H1 (cell line): Measurements from ENCODE around the gene FRMPD1. TPM values are rescaled to one million over a fixed set of nuclear protein-coding genes. Genes with fewer than 3 reads are reported as not detected.

Experiments
- CTCF ChIA-PET: fragments of 300-600 bp; sonication (Branson Sonifier 250); formaldehyde crosslinking; loops from one replicate; lab custom pipeline; 2021; ENCODE audit not compliant: partially characterized antibody; lab: Charles Lee
- POLR2A ChIA-PET: fragments of 300-600 bp; sonication (Branson Sonifier 250); formaldehyde crosslinking; loops from one replicate; lab custom pipeline; 2021; ENCODE audit warnings: inconsistent platforms; ENCODE audit not compliant: partially characterized antibody; lab: Charles Lee
- DNase-seq, 2 experiments: peaks; one replicate each; pipeline versions ENCODE4 v3.0.0 to v3.0.0-alpha.2; 2010 to 2022; ENCODE audit warnings: low spot score in 2 of 2, low read depth in 1 of 2, mixed read lengths in 1 of 2
- FAIRE-seq: peaks from 2 replicates; lab custom pipeline; 2011; peaks lifted over from hg19 to GRCh38; lab: Jason Lieb, UNC
- H2AFZ ChIP-seq: 2 replicates; pipeline ENCODE4 v1.8.1; 2012; ENCODE audit warnings: low read length, inconsistent platforms
- H2AK5ac ChIP-seq: 2 replicates; pipeline ENCODE4 v1.6.1; 2013; ENCODE audit warnings: low read depth, low read length
- H2BK120ac ChIP-seq: replicated peaks from 2 replicates; pipeline ENCODE3; 2013; ENCODE audit warnings: low read depth, low read length, inconsistent platforms
- H2BK12ac ChIP-seq: 2 replicates; pipeline ENCODE4 v1.6.1; 2013; ENCODE audit warnings: low read depth, low read length
- H2BK15ac ChIP-seq: 2 replicates; pipeline ENCODE4 v1.6.1; 2013; ENCODE audit warnings: low read length
- H2BK20ac ChIP-seq: 2 replicates; pipeline ENCODE4 v1.6.1; 2013; ENCODE audit warnings: low read length
- H2BK5ac ChIP-seq: 2 replicates; pipeline ENCODE4 v1.6.1; 2013; ENCODE audit warnings: low read depth, low read length
- H3K14ac ChIP-seq: 2 replicates; pipeline ENCODE4 v1.6.1; 2013; ENCODE audit warnings: inconsistent platforms; ENCODE audit not compliant: insufficient read length
- H3K18ac ChIP-seq: 2 replicates; pipeline ENCODE4 v1.6.1; 2013; ENCODE audit warnings: low read length; ENCODE audit errors: extremely low read depth
- H3K23ac ChIP-seq: 2 replicates; pipeline ENCODE4 v1.6.1; 2013; ENCODE audit warnings: inconsistent platforms; ENCODE audit not compliant: insufficient read length
- H3K23me2 ChIP-seq: 2 replicates; pipeline ENCODE4 v1.6.1; 2013; ENCODE audit warnings: low read depth, low read length
- H3K27ac ChIP-seq: 2 replicates; pipeline ENCODE4 v1.6.1; 2011; ENCODE audit warnings: low read depth, low read length, inconsistent platforms
- H3K27me3 ChIP-seq, 4 experiments: replicated peaks in 1 of 4; 1 replicate in 1 of 4; 2 replicates in 3 of 4; pipeline versions ENCODE4 v1.6.1 to v1.8.1; 2011 to 2013; ENCODE audit warnings: low read length in 3 of 4, mild to moderate bottlenecking in 3 of 4, inconsistent platforms in 2 of 4, mixed read lengths in 2 of 4, moderate library complexity in 1 of 4; ENCODE audit not compliant: control insufficient read depth in 3 of 4, insufficient read depth in 3 of 4; ENCODE audit errors: extremely low read depth in 1 of 4
- H3K36me3 ChIP-seq, 4 experiments: 2 replicates each; pipeline versions ENCODE4 v1.6.1 to v1.8.1; 2011 to 2013; ENCODE audit warnings: mild to moderate bottlenecking in 4 of 4, low read length in 3 of 4, moderate library complexity in 2 of 4, control low read depth in 1 of 4, inconsistent platforms in 1 of 4; ENCODE audit not compliant: insufficient read depth in 4 of 4, control insufficient read depth in 2 of 4
- H3K4ac ChIP-seq: replicated peaks from 2 replicates; pipeline ENCODE3; 2013; ENCODE audit warnings: low read length, low read depth, mixed read lengths, inconsistent platforms; ENCODE audit not compliant: insufficient read length
- H3K4me1 ChIP-seq, 4 experiments: replicated peaks in 1 of 4; 1 replicate in 1 of 4; 2 replicates in 3 of 4; pipeline versions ENCODE4 v1.6.1 to v1.8.1; 2011 to 2013; ENCODE audit warnings: low read length in 3 of 4, inconsistent platforms in 2 of 4, mixed read lengths in 1 of 4; ENCODE audit not compliant: insufficient read depth in 4 of 4, control insufficient read depth in 3 of 4
- H3K4me2 ChIP-seq, 2 experiments: 2 replicates each; pipeline versions ENCODE4 v1.6.1 to v1.8.1; 2011 to 2013; ENCODE audit warnings: low read depth in 2 of 2, low read length in 2 of 2, control low read depth in 1 of 2, inconsistent platforms in 1 of 2, mild to moderate bottlenecking in 1 of 2; ENCODE audit not compliant: insufficient read depth in 1 of 2
- H3K4me3 ChIP-seq, 4 experiments: fragments of 200-600, 300-600 bp in 1 of 4; sonication (generic), shearing (Covaris generic), sonication (Bioruptor Twin) in 1 of 4; 2 replicates each; pipeline versions ENCODE4 v1.5.1 to v1.8.1; 2011 to 2016; ENCODE audit warnings: low read length in 4 of 4, low read depth in 3 of 4, control low read depth in 2 of 4, inconsistent platforms in 2 of 4, mild to moderate bottlenecking in 2 of 4, mixed read lengths in 1 of 4, moderate library complexity in 1 of 4; ENCODE audit not compliant: insufficient read depth in 2 of 4; ENCODE audit errors: extremely low read depth in 1 of 4
- H3K56ac ChIP-seq: replicated peaks from 2 replicates; pipeline ENCODE3; 2013; ENCODE audit warnings: low read depth, mild to moderate bottlenecking, mixed read lengths, low read length, inconsistent platforms; ENCODE audit not compliant: insufficient read length
- H3K79me1 ChIP-seq: 2 replicates; pipeline ENCODE4 v1.6.1; 2013; ENCODE audit warnings: low read depth, low read length, control low read depth
- H3K79me2 ChIP-seq, 2 experiments: 2 replicates each; pipeline versions ENCODE4 v1.6.1 to v1.8.1; 2012 to 2013; ENCODE audit warnings: low read length in 2 of 2, mild to moderate bottlenecking in 2 of 2, inconsistent platforms in 1 of 2; ENCODE audit not compliant: insufficient read depth in 2 of 2, control insufficient read depth in 1 of 2
- H3K9ac ChIP-seq, 4 experiments: replicated peaks in 1 of 4; 1 replicate in 1 of 4; 2 replicates in 3 of 4; pipeline versions ENCODE4 v1.6.1 to v1.8.1; 2011 to 2013; ENCODE audit warnings: low read depth in 3 of 4, low read length in 3 of 4, control low read depth in 2 of 4, mild to moderate bottlenecking in 2 of 4, moderate library complexity in 2 of 4, inconsistent platforms in 1 of 4; ENCODE audit errors: extremely low read depth in 1 of 4
- H3K9me3 ChIP-seq, 2 experiments: 2 replicates each; pipeline versions ENCODE4 v1.6.1 to v1.8.1; 2012 to 2013; ENCODE audit warnings: mild to moderate bottlenecking in 2 of 2, moderate library complexity in 2 of 2, control low read depth in 1 of 2, inconsistent platforms in 1 of 2, low read depth in 1 of 2, low read length in 1 of 2, mixed read lengths in 1 of 2; ENCODE audit not compliant: insufficient read depth in 2 of 2
- H4K20me1 ChIP-seq, 2 experiments: replicated peaks in 1 of 2; 2 replicates each; pipeline versions ENCODE3 to v1.8.1; 2011 to 2013; ENCODE audit warnings: inconsistent platforms in 2 of 2, low read length in 2 of 2, mild to moderate bottlenecking in 1 of 2; ENCODE audit not compliant: insufficient read depth in 2 of 2, control insufficient read depth in 1 of 2
- H4K5ac ChIP-seq: 2 replicates; pipeline ENCODE4 v1.6.1; 2013; ENCODE audit warnings: low read length, low read depth, mixed read lengths, inconsistent platforms; ENCODE audit not compliant: insufficient read length
- H4K8ac ChIP-seq: 2 replicates; pipeline ENCODE4 v1.8.0; 2013; ENCODE audit warnings: mild to moderate bottlenecking, moderate library complexity, low read length, inconsistent platforms; ENCODE audit not compliant: insufficient read depth; ENCODE audit errors: extremely low read depth
- H4K91ac ChIP-seq: replicated peaks from 2 replicates; pipeline ENCODE3; 2013; ENCODE audit warnings: low read length, mixed read lengths, inconsistent platforms; ENCODE audit not compliant: insufficient read length
- ATF3 ChIP-seq: IDR thresholded peaks from 2 replicates; pipeline ENCODE4 v1.6.1; 2011; ENCODE audit warnings: low read depth, mild to moderate bottlenecking, low read length; ENCODE audit not compliant: insufficient read depth
- CBX8 ChIP-seq: fragments of 300-800, 300-1000 bp; sonication (generic); IDR thresholded peaks from 2 replicates; pipeline ENCODE4 v1.7.1; 2016; ENCODE audit warnings: low read depth, low read length, borderline replicate concordance
- CEBPB ChIP-seq: IDR thresholded peaks from 2 replicates; pipeline ENCODE4 v1.6.1; 2012; ENCODE audit warnings: low read depth, low read length
- CHD1 ChIP-seq: IDR thresholded peaks from 2 replicates; pipeline ENCODE4 v1.6.1; 2012; ENCODE audit warnings: low read depth, low read length, improper control_type of control experiment
- CHD2 ChIP-seq: IDR thresholded peaks from 2 replicates; pipeline ENCODE4 v1.6.1; 2012; ENCODE audit warnings: low read length, improper control_type of control experiment
- FOSL1 ChIP-seq: IDR thresholded peaks from 2 replicates; pipeline ENCODE4 v1.6.1; 2011; ENCODE audit warnings: mild to moderate bottlenecking, low read depth, low read length, moderate library complexity; ENCODE audit not compliant: insufficient read depth
- GTF2F1 ChIP-seq: IDR thresholded peaks from 2 replicates; pipeline ENCODE4 v1.6.1; 2012; ENCODE audit warnings: low read depth, low read length, improper control_type of control experiment, borderline replicate concordance
- KDM1A ChIP-seq: fragments of 200-600, 300-600 bp; sonication (generic); IDR thresholded peaks from 2 replicates; pipeline ENCODE4 v1.7.1; 2016; ENCODE audit warnings: mild to moderate bottlenecking, low read length, borderline replicate concordance
- PHF8 ChIP-seq: fragments of 200-600 bp; sonication (generic); conservative IDR thresholded peaks from 2 replicates; pipeline ENCODE4 v1.7.1; 2012; ENCODE audit warnings: low read depth, mild to moderate bottlenecking, inconsistent platforms, low read length, moderate library complexity
- RXRA ChIP-seq: IDR thresholded peaks from 2 replicates; pipeline ENCODE4 v1.6.1; 2011; ENCODE audit warnings: low read depth, mild to moderate bottlenecking, low read length, moderate library complexity; ENCODE audit not compliant: insufficient read depth
- SP4 ChIP-seq: IDR thresholded peaks from 2 replicates; pipeline ENCODE4 v1.6.1; 2012; ENCODE audit warnings: low read length, inconsistent platforms
- TCF12 ChIP-seq: IDR thresholded peaks from 2 replicates; pipeline ENCODE4 v1.6.1; 2011; ENCODE audit warnings: low read depth, mild to moderate bottlenecking, low read length
- ZNF274 ChIP-seq: IDR thresholded peaks from 2 replicates; pipeline ENCODE4 v1.7.0; 2012; ENCODE audit warnings: low read length, borderline replicate concordance; ENCODE audit errors: extremely low read depth
- WGBS, 2 experiments: shearing (Covaris generic) in 1 of 2; methylation state at CpG; one replicate each; pipeline versions ENCODE4 v1.1.6 to v1.1.7; 2013 to 2015; ENCODE audit warnings: low lambda C conversion rate in 2 of 2, mixed read lengths in 2 of 2, inconsistent platforms in 1 of 2, low coverage in 1 of 2, missing lambda C conversion rate in 1 of 2; ENCODE audit not compliant: insufficient replicate concordance in 2 of 2, insufficient coverage in 1 of 2, insufficient read length in 1 of 2; ENCODE audit errors: extremely low coverage in 1 of 2, missing lambda C conversion rate in 1 of 2; 5-methylcytosine and 5-hydroxymethylcytosine counted together
- polyA plus RNA-seq, 7 experiments: library from polyadenylated mRNA; depleted of rRNA in 3 of 7; stranded (reverse) in 5 of 7; unstranded in 2 of 7; fragments of >200 nt in 5 of 7; fragments of 200-250 nt in 2 of 7; gene quantifications; 1 replicate in 5 of 7; 2 replicates in 1 of 7; 4 replicates in 1 of 7; pipeline versions ENCODE4 v1.2.1 to v1.2.3, GENCODE V29; 2011 to 2013; ENCODE audit warnings: missing spikeins in 2 of 7, mixed read lengths in 2 of 7
- total RNA-seq: library from RNA; stranded (reverse); fragmentation: NEBNext Ultra II Directional; extraction: Animal tissue kit (Norgen Biotek cat#: 25700); gene quantifications from 2 replicates; pipeline ENCODE4 v1.2.1, GENCODE V29; 2021

Gene FRMPD1
- total and polyA plus RNA-seq, 2 of the 8 experiments (the other 6 are each of a cell fraction or from before 2014, with no cell fraction given): 0.27 to 0.32 TPM

GRCh38 chr9:37707748-37708147, 57.0 kb downstream of the FRMPD1 start:
- POLR2A ChIA-PET: no interaction called here

More at GRCh38 chr9:37707748-37708147, 57.0 kb downstream of the FRMPD1 start:
- Histone ChIP-seq H2BK120ac (no peak overlapping the region), H2BK5ac (no peak overlapping the region), H3K23ac (no peak overlapping the region), H3K56ac (no peak overlapping the region), H4K8ac (no peak overlapping the region), H2BK12ac (no peak overlapping the region), H3K23me2 (0 out of 2 replicates have a peak, but pooled peaks cover 1% of the 10 kb centered on the region), H4K5ac (no peak overlapping the region), H3K18ac (no peak overlapping the region), H3K4me1 (no peaks in the 10 kb centered on the region), H3K27me3 (no peaks in the 10 kb centered on the region), H3K9me3 (no peaks in the 10 kb centered on the region), H3K27ac (no peak overlapping the region), H3K9ac (no peak overlapping the region), H3K79me2 (no peaks in the 10 kb centered on the region), H3K4me2 (no peak overlapping the region), H4K91ac (no peak overlapping the region), H3K36me3 (no peaks in the 10 kb centered on the region), H3K79me1 (no peaks in the 10 kb centered on the region), H4K20me1 (no peaks in the 10 kb centered on the region), H2AK5ac (no peak overlapping the region), H2BK20ac (no peak overlapping the region), H2AFZ (no peak overlapping the region), H3K14ac (no peak overlapping the region), H3K4ac (no peak overlapping the region), H3K4me3 (no peak overlapping the region), H2BK15ac (no peak overlapping the region)
- CTCF ChIA-PET: no interaction called here
- 78% methylated on average over 4 of the region's 4 CpGs; no CpG with 5 or more reads in 1 of the 2 experiments for WGBS, 2 experiments
- DNase-seq (no peak), FAIRE-seq (no peak)
- TF ChIP-seq ATF3: no peak
- no peak for TF ChIP-seq RXRA
- no peak for TF ChIP-seq TCF12
- TF ChIP-seq CEBPB: no peak
- no peak for TF ChIP-seq CHD2
- no peak for TF ChIP-seq KDM1A
- TF ChIP-seq FOSL1: no peak
- TF ChIP-seq CBX8: no peak
- TF ChIP-seq ZNF274: no peak
- no peak for TF ChIP-seq PHF8
- no peak for TF ChIP-seq CHD1
- TF ChIP-seq GTF2F1: no peak
- no peak for TF ChIP-seq SP4
